ENCODE results near the gene MYL6. TPM values are rescaled to one million over a fixed set of nuclear protein-coding genes. Genes with fewer than 3 reads are reported as not detected.
A peak's percentile ranks its signal among the peaks of the same experiment; 100 is the strongest.

Gene MYL6
- total and polyA plus RNA-seq, 9 of the 15 experiments (the other 6 are each of a cell fraction or from before 2014, with no cell fraction given), result 557 to 1,664 (median 958) TPM

DNA sequence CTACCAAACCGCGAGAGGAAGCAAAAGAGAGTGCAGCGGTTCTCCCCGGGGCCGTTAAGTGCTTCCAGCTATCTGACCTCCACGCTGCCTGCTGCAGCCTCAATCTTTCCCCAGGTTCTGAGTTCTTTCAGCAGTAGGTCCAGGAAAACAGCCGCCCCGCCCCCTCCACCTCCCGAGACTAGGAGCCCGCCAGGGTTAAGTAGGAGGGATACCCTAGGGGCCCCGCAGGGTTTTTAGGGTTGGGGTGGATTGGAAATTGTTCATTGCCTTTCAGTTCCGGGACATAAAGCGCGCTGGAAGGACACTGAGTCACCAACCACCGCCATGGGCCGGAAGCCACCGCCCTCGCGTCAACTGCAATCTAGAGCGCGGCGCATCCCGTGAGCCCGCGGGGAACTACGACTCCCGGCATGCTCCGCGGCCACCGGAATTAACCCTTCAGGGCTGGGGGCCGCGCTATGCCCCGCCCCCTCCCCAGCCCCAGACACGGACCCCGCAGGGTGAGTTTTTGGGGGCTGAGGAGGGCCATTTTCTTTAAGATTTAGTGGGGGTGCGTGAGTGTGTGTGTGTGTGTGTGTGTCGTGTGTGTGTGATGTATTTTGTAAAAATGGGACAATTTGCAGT, 5.9 kb upstream of the MYL6 start, which contains the start of gene MYL6B (continued):
- no peak for TF ChIP-seq ZNF707 (CRISPR knock-in tag; conservative IDR thresholded peaks at IDR 0.05)
- TF ChIP-seq ZNF699 (CRISPR knock-in tag; IDR thresholded peaks at IDR 0.05; ENCODE audit: insufficient replicate concordance), result no peak
- no peak for TF ChIP-seq GATA2 (CRISPR knock-in tag; IDR thresholded peaks at IDR 0.05)
- TF ChIP-seq ZBED1 (IDR thresholded peaks at IDR 0.05), result no peak
- TF ChIP-seq PURB (CRISPR knock-in tag; IDR thresholded peaks at IDR 0.05; ENCODE audit: low read depth), result no peak
- peak; percentile 78 for TF ChIP-seq POLR2B (IDR thresholded peaks at IDR 0.05; ENCODE audit: low read depth, partially characterized antibody)
- TF ChIP-seq SOX6 (IDR thresholded peaks at IDR 0.05), result no peak
- no peak for TF ChIP-seq MEF2D (tag; conservative IDR thresholded peaks at IDR 0.05; ENCODE audit: low read depth)
- TF ChIP-seq DDX20 (tag; IDR thresholded peaks at IDR 0.05; ENCODE audit: low read depth), result no peak
- no peak for TF ChIP-seq ZBTB17 (CRISPR knock-in tag; IDR thresholded peaks at IDR 0.05)
- no peak for TF ChIP-seq ZNF253 (CRISPR knock-in tag; conservative IDR thresholded peaks at IDR 0.05)
- no peak for TF ChIP-seq ZFP30 (CRISPR knock-in tag; IDR thresholded peaks at IDR 0.05; ENCODE audit: borderline replicate concordance)
- TF ChIP-seq, protein P1, sequence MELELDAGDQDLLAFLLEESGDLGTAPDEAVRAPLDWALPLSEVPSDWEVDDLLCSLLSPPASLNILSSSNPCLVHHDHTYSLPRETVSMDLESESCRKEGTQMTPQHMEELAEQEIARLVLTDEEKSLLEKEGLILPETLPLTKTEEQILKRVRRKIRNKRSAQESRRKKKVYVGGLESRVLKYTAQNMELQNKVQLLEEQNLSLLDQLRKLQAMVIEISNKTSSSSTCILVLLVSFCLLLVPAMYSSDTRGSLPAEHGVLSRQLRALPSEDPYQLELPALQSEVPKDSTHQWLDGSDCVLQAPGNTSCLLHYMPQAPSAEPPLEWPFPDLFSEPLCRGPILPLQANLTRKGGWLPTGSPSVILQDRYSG (tag; conservative IDR thresholded peaks at IDR 0.05; ENCODE audit: low read depth), result no peak
- TF ChIP-seq ZNF551 (CRISPR knock-in tag; IDR thresholded peaks at IDR 0.05), result no peak
- TF ChIP-seq HIVEP1 (CRISPR knock-in tag; IDR thresholded peaks at IDR 0.05), result no peak
- TF ChIP-seq SPI1 (IDR thresholded peaks at IDR 0.05; ENCODE audit: borderline replicate concordance, low read depth, low read length), result no peak
- no peak for TF ChIP-seq HNRNPH1 (optimal IDR thresholded peaks at IDR 0.05; ENCODE audit: low read depth, low read length)
- TF ChIP-seq ZNF695 (CRISPR knock-in tag; IDR thresholded peaks at IDR 0.05), result no peak
- no peak for TF ChIP-seq ZNF197 (CRISPR knock-in tag; IDR thresholded peaks at IDR 0.05; ENCODE audit: low read depth)
- TF ChIP-seq, protein P2, sequence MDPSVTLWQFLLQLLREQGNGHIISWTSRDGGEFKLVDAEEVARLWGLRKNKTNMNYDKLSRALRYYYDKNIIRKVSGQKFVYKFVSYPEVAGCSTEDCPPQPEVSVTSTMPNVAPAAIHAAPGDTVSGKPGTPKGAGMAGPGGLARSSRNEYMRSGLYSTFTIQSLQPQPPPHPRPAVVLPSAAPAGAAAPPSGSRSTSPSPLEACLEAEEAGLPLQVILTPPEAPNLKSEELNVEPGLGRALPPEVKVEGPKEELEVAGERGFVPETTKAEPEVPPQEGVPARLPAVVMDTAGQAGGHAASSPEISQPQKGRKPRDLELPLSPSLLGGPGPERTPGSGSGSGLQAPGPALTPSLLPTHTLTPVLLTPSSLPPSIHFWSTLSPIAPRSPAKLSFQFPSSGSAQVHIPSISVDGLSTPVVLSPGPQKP (CRISPR knock-in tag; IDR thresholded peaks at IDR 0.05), result no peak
- TF ChIP-seq, protein P3, sequence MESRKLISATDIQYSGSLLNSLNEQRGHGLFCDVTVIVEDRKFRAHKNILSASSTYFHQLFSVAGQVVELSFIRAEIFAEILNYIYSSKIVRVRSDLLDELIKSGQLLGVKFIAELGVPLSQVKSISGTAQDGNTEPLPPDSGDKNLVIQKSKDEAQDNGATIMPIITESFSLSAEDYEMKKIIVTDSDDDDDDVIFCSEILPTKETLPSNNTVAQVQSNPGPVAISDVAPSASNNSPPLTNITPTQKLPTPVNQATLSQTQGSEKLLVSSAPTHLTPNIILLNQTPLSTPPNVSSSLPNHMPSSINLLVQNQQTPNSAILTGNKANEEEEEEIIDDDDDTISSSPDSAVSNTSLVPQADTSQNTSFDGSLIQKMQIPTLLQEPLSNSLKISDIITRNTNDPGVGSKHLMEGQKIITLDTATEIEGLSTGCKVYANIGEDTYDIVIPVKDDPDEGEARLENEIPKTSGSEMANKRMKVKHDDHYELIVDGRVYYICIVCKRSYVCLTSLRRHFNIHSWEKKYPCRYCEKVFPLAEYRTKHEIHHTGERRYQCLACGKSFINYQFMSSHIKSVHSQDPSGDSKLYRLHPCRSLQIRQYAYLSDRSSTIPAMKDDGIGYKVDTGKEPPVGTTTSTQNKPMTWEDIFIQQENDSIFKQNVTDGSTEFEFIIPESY (CRISPR knock-in tag; IDR thresholded peaks at IDR 0.05), result no peak
- peak; percentile 89 for TF ChIP-seq POLR2A (conservative IDR thresholded peaks at IDR 0.05)
- TF ChIP-seq ARHGAP35 (IDR thresholded peaks at IDR 0.05; ENCODE audit: partially characterized antibody), result no peak
- TF ChIP-seq MTA3 (IDR thresholded peaks at IDR 0.05; ENCODE audit: borderline replicate concordance), result no peak
- TF ChIP-seq ZNF324 (CRISPR knock-in tag; IDR thresholded peaks at IDR 0.05), result no peak
- TF ChIP-seq MECOM (CRISPR knock-in tag; IDR thresholded peaks at IDR 0.05), result no peak

Measured in K562 (cell line).